Esophagus squamous epithelium (tissue), 5 donors: ENCODE measurements around the gene PTGES3. TPM values are rescaled to one million over a fixed set of nuclear protein-coding genes. Genes with fewer than 3 reads are reported as not detected.
A peak's percentile ranks its signal among the peaks of the same experiment; 100 is the strongest.

Source experiments
- DNase-seq: peaks from one replicate; lab custom pipeline; 2025; lab: John Stamatoyannopoulos, UW
- H3K27ac ChIP-seq, 4 donors: fragments of 200-600 bp; sonication (generic); one replicate each; pipeline ENCODE4 v1.5.1; 2016 to 2019; ENCODE audit warnings: mild to moderate bottlenecking in 1 of 4
- H3K27me3 ChIP-seq, 4 donors: fragments of 200-600 bp; sonication (generic); 1 replicate in 3 of 4; 2 replicates in 1 of 4; pipeline versions ENCODE4 v1.5.1 to v1.6.0; 2017 to 2021; ENCODE audit warnings: antibody characterized with exemption in 1 of 4
- H3K36me3 ChIP-seq, 3 donors: fragments of 200-600 bp; sonication (generic); one replicate each; pipeline ENCODE4 v1.5.1; 2016 to 2019
- H3K4me1 ChIP-seq, 3 donors: fragments of 200-600 bp; sonication (generic); one replicate each; pipeline ENCODE4 v1.5.1; 2017 to 2019
- H3K4me3 ChIP-seq, 4 donors: fragments of 200-600 bp; sonication (generic); 1 replicate in 3 of 4; 2 replicates in 1 of 4; pipeline ENCODE4 v1.5.1; 2016 to 2019; ENCODE audit warnings: mild to moderate bottlenecking in 2 of 4, moderate library complexity in 1 of 4
- H3K9me3 ChIP-seq, 3 donors: fragments of 200-600 bp; sonication (generic); one replicate each; pipeline ENCODE4 v1.5.1; 2016 to 2019
- CTCF ChIP-seq, 6 experiments: fragments of 450-650 bp in 4 of 6; fragments of 200-600 bp in 2 of 6; sonication (generic) in 2 of 6; IDR thresholded peaks; one replicate each; pipeline ENCODE4 v1.5.1; 2016 to 2019; ENCODE audit warnings: antibody characterized with exemption in 6 of 6, mild to moderate bottlenecking in 4 of 6, moderate library complexity in 4 of 6
- POLR2A ChIP-seq, 4 donors: fragments of 450-650 bp; IDR thresholded peaks; one replicate each; pipeline ENCODE4 v1.6.1; 2017; ENCODE audit warnings: antibody characterized with exemption in 4 of 4, mild to moderate bottlenecking in 4 of 4, moderate library complexity in 3 of 4
- WGBS, 2 donors: methylation state at CpG; one replicate each; pipeline ENCODE4 v1.1.5; 2018; 5-methylcytosine and 5-hydroxymethylcytosine counted together
- intact Hi-C: fragments of 100-400 bp; cut with DNase I; formaldehyde crosslinking; loops from one replicate; pipeline ENCODE4 v1.15.0; 2022
- total RNA-seq, 4 donors: library from RNA; depleted of rRNA; stranded (reverse); fragments of >200 nt; gene quantifications; one replicate each; pipeline ENCODE4 v1.1.0, GENCODE V29; 2016
- donor health status: DM: yes; HTN: yes; CAD: no.

Gene PTGES3
- total RNA-seq, 4 donors from 2014 or later, result 61.9 to 157 (median 100) TPM

DNA sequence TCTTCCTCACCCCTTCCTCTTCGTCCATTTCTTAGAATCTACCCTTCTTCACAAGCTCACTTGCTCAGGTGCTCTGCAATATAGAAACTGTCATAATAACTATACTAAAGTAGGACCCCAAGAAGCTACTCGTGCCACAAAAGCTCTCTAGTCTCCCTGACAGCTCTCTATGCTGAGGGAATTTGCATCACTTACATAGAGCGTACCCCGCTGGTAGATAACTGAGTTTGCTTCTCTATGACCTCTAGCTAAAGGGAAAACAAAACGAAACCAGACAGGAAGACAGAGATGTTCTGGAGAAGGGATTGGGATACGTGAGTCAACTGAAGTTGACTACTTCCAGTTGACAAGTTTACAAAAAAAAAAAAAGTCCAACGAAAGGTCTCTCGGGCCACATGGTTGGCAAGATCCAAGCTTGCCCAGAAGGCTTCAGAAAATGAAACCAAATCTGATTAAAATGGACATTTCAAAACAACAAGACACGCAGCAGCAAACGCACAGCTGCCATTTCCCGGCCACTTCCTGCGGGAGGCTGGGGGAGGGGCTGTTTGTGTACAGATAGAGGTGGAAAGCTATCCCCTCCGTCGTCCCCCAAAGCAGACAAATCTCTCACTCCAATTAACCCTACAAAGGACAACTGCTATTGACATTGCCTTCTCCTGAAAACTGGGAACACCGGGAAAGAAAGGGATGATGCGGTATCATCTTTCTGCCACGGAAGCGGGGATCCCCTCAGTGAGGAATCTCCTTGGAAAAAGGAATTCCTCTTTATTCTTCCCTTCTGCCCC is 59.2 kb downstream of the PTGES3 start:
- Histone ChIP-seq H3K27ac (peak overlapping the region; percentile 96 to 99 (median 98)), H3K4me1 (peaks cover 30 to 88% (median 54%) of the 10 kb centered on the region in 3 donors), H3K9me3 (no peaks in the 10 kb centered on the region), H3K36me3 (peaks cover 0 to 34% (median 5%) of the 10 kb centered on the region in 3 donors), H3K4me3 (peak overlapping the region; percentile 84 to 100 (median 99)), H3K27me3 (no peaks in the 10 kb centered on the region)
- no peak for DNase-seq
- intact Hi-C loops, result no loop called here
- WGBS, 2 donors, result 0 to 1% methylated on average over 18 of the region's 18 CpGs
- TF ChIP-seq CTCF (IDR thresholded peaks at IDR 0.05) (no peak), POLR2A (IDR thresholded peaks at IDR 0.05) (peak in 1 of 4 donors; percentile 41)

GRCh38 chr12:56626701-56627100 is 61.4 kb downstream of the PTGES3 start:
- Histone ChIP-seq H3K27me3 (no peaks in the 10 kb centered on the region), H3K4me1 (peaks cover 9 to 88% (median 45%) of the 10 kb centered on the region in 3 donors), H3K36me3 (peaks cover 0 to 54% (median 7%) of the 10 kb centered on the region in 3 donors), H3K9me3 (no peaks in the 10 kb centered on the region), H3K4me3 (no peak overlapping the region), H3K27ac (peak overlapping the region in 1 of 4 donors; percentile 13)
- intact Hi-C loops, result no loop called here
- DNase-seq, result no peak
- TF ChIP-seq CTCF (IDR thresholded peaks at IDR 0.05), result no peak
- TF ChIP-seq POLR2A (IDR thresholded peaks at IDR 0.05), result no peak

- no peak for TF ChIP-seq POLR2A (IDR thresholded peaks at IDR 0.05)
- no peak for TF ChIP-seq CTCF (IDR thresholded peaks at IDR 0.05)
- peak overlapping the region in 1 of 4 donors; percentile 8 for H3K27ac ChIP-seq
- H3K9me3 ChIP-seq, result no peaks in the 10 kb centered on the region
- H3K27me3 ChIP-seq, result no peaks in the 10 kb centered on the region
- peaks cover 0 to 89% (median 18%) of the 10 kb centered on the region in 3 donors for H3K36me3 ChIP-seq
- peaks cover 0 to 72% (median 21%) of the 10 kb centered on the region in 3 donors for H3K4me1 ChIP-seq
- DNase-seq, result no peak
- intact Hi-C loops, result no loop called here
- no peak overlapping the region for H3K4me3 ChIP-seq
- WGBS, 2 donors, result 63 to 83% methylated on average over 1 of the region's 1 CpG
These were observed 65.5 kb downstream of the PTGES3 start for GRCh38 chr12:56622535-56622934.

DNA sequence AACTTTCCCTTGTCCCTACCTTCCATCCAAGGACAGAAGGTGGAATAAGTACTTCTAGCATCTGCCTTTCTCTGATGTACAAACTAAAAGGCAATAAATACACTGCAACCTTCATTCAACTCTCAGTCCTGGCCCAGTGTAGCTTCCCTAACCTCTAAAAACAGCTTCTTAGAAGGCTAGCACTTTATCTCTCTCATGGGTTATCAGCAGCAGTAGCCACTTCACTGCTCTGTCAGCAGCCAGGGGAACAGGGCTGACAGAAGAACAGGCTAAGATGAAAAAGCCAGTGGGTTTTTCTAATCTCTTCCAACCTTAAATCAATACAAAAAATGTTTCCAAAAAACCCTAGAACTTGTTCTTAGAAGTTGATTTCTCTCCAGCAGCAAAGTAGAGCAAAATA is 71.2 kb downstream of the PTGES3 start:
- no peak for TF ChIP-seq CTCF (IDR thresholded peaks at IDR 0.05)
- TF ChIP-seq POLR2A (IDR thresholded peaks at IDR 0.05), result no peak
- H3K27ac ChIP-seq, result no peak overlapping the region
- DNase-seq, result no peak
- no peaks in the 10 kb centered on the region for H3K27me3 ChIP-seq
- intact Hi-C loops, result no loop called here
- no peak overlapping the region for H3K4me3 ChIP-seq
- peaks cover 47 to 97% (median 48%) of the 10 kb centered on the region in 3 donors for H3K36me3 ChIP-seq
- peaks cover 0 to 24% (median 3%) of the 10 kb centered on the region in 3 donors for H3K4me1 ChIP-seq
- H3K9me3 ChIP-seq, result no peaks in the 10 kb centered on the region

DNA sequence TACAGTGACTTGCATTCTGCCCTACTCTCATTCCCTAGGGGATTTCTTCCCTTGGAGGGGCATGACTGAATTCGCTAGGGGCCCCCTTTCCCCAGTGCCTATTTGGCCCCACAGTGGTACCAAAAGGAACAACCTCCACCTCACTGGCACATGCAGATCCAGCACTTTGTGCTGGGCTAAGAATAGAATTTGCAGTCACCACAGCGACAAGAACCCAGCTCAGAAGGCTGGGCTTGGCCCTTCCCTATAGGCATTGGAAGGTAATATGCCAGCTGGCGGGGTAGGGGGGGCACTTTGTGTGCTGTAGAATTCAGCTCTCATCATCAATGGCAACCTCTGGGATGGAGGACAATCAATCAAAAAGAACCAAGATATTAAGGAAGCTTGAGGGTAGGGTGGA is 71.8 kb downstream of the PTGES3 start:
- no peak for DNase-seq
- no peaks in the 10 kb centered on the region for H3K27me3 ChIP-seq
- no peak for TF ChIP-seq POLR2A (IDR thresholded peaks at IDR 0.05)
- TF ChIP-seq CTCF (IDR thresholded peaks at IDR 0.05), result no peak
- no peak overlapping the region for H3K4me3 ChIP-seq
- WGBS, 2 donors, result 90 to 100% methylated on average over 1 to 3 of the region's 3 CpGs
- peaks cover 0 to 18% (median 3%) of the 10 kb centered on the region in 3 donors for H3K4me1 ChIP-seq
- H3K27ac ChIP-seq, result no peak overlapping the region
- intact Hi-C loops, result no loop called here
- H3K36me3 ChIP-seq, result peaks cover 48 to 98% (median 52%) of the 10 kb centered on the region in 3 donors
- no peaks in the 10 kb centered on the region for H3K9me3 ChIP-seq
